ENCODE data around the gene KCNK7. TPM values are rescaled to one million over a fixed set of nuclear protein-coding genes. Genes with fewer than 3 reads are reported as not detected.
A peak's percentile ranks its signal among the peaks of the same experiment; 100 is the strongest.

The KCNK7 gene
- polyA plus RNA-seq, 3 donors, result 4.3 TPM; not detected in 2

- DNase-seq, result no peak
- peak overlapping the region; percentile 95 to 96 for H3K27ac ChIP-seq (ENCODE audit: low read depth in 1 of 2, low read length in 2 of 2)
- H3K4me1 ChIP-seq (ENCODE audit: control insufficient read depth in 1 of 2, insufficient read depth in 2 of 2, low read length in 2 of 2), result peaks cover 53 to 63% of the 10 kb centered on the region in 2 donors
- peak overlapping the region; percentile 74 to 88 for H3K4me3 Mint-ChIP-seq
- peaks cover 0 to under 1% (median 0%) of the 10 kb centered on the region in 3 donors for H3K27me3 Mint-ChIP-seq (ENCODE audit: low read depth in 3 of 3)
- H3K27ac Mint-ChIP-seq, result peak overlapping the region; percentile 90 to 98 (median 95)
- peaks cover 49% of the 10 kb centered on the region for H4K20me1 ChIP-seq (ENCODE audit: insufficient read depth, low read length)
- peaks cover 0 to 2% (median 0%) of the 10 kb centered on the region in 7 donors for H3K9me3 Mint-ChIP-seq
- peaks cover 72% of the 10 kb centered on the region for H3K79me2 ChIP-seq (ENCODE audit: insufficient read depth, low read length)
- H3K9ac ChIP-seq (ENCODE audit: insufficient read depth, low read length, poor library complexity, severe bottlenecking), result no peak overlapping the region
- no peak overlapping the region for H2AFZ ChIP-seq (ENCODE audit: insufficient read depth, low read depth, low read length, poor library complexity, severe bottlenecking)
- peaks cover 60% of the 10 kb centered on the region for H3K4me1 Mint-ChIP-seq
- peaks cover 0 to 3% of the 10 kb centered on the region in 2 donors for H3K36me3 ChIP-seq (replicated peaks in 1 of 2; ENCODE audit: control insufficient read depth in 1 of 2, insufficient read depth in 2 of 2, low read length in 2 of 2)
- H3K36me3 Mint-ChIP-seq, result peaks cover 10 to 23% of the 10 kb centered on the region in 2 donors
- no peaks in the 10 kb centered on the region for H3K27me3 ChIP-seq (ENCODE audit: control insufficient read depth in 2 of 2, insufficient read depth in 2 of 2, low read length in 2 of 2)
- H3K4me2 ChIP-seq (replicated peaks; ENCODE audit: extremely low read depth, low read length, poor library complexity, severe bottlenecking), result peak overlapping the region; percentile 97
- no peaks in the 10 kb centered on the region for H3K9me3 ChIP-seq (replicated peaks in 1 of 2; ENCODE audit: control insufficient read depth in 1 of 2, insufficient read depth in 1 of 2, low read length in 2 of 2)
- peak overlapping the region in 2 of 3 experiments; percentile 96 to 100 for H3K4me3 ChIP-seq (replicated peaks in 1 of 3; ENCODE audit: low read depth in 2 of 3, low read length in 3 of 3)
- TF ChIP-seq, protein P1, sequence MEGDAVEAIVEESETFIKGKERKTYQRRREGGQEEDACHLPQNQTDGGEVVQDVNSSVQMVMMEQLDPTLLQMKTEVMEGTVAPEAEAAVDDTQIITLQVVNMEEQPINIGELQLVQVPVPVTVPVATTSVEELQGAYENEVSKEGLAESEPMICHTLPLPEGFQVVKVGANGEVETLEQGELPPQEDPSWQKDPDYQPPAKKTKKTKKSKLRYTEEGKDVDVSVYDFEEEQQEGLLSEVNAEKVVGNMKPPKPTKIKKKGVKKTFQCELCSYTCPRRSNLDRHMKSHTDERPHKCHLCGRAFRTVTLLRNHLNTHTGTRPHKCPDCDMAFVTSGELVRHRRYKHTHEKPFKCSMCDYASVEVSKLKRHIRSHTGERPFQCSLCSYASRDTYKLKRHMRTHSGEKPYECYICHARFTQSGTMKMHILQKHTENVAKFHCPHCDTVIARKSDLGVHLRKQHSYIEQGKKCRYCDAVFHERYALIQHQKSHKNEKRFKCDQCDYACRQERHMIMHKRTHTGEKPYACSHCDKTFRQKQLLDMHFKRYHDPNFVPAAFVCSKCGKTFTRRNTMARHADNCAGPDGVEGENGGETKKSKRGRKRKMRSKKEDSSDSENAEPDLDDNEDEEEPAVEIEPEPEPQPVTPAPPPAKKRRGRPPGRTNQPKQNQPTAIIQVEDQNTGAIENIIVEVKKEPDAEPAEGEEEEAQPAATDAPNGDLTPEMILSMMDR (IDR thresholded peaks at IDR 0.05), result no peak
- WGBS (ENCODE audit: insufficient coverage), result 89% methylated on average over 6 of the region's 9 CpGs
- intact Hi-C loops (cut with micrococcal nuclease), result loop anchor here in 1 of 2 donors (2.0 to 10.0 kb wide), 2 partner anchors 43 to 547 kb away; partner anchors contain the start of genes MAP3K11, PCNX3 and SNX15
These were observed 24.2 kb downstream of the KCNK7 start for GRCh38 chr11:65571420-65571819.

DNA sequence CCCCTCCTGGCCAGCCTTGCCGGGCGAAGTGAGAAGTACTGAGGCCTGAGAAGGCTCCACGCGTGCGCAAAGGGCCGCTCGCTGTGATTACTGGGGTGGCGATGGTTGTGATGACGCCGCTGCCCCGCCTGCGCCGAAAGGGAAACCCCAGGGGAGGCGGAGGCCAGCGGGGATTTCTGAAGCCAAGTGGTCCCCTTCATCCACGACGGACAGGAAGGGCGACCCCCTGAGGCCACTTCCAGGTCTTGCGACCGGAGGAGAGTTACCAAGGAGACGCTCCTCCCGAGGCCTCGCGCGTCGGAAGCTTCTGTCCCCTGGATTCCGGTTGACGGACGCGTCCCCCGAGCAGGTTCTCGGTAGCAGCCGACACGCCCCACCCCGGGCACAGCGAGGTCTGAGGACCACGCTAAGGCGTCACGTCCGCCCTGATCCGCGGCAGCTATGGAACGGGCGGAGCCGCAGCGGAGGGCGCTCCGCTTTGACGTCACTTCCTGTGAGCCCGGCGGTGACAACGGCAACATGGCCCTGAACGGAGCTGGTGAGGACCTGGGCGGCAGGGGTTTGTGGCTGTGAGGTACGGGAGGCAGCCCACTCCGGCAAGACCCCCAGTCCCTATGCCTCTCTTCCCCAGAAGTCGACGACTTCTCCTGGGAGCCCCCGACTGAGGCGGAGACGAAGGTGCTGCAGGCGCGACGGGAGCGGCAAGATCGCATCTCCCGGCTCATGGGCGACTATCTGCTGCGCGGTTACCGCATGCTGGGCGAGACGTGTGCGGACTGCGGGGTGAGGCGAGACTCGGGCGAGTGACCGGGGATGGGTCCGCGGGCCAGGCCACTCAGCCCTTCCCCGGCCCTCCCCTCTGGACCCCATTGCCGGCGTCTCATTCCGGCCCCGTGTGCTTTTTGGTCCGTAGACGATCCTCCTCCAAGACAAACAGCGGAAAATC, 25.4 kb downstream of the KCNK7 start, which contains the start of gene ZNRD2:
Gene ZNRD2, plus strand, starts transcription at position 505 of the 946 bp plus-strand sequence. Its CDS starts 15 bp downstream, at position 520.
- peak; percentile 97 to 98 (median 98) for DNase-seq
- H3K9ac ChIP-seq (ENCODE audit: insufficient read depth, low read length, poor library complexity, severe bottlenecking), result peak within 1 kb of the TSS; percentile 80
- H3K4me1 ChIP-seq (ENCODE audit: control insufficient read depth in 1 of 2, insufficient read depth in 2 of 2, low read length in 2 of 2), result peaks cover 60 to 70% of the 10 kb centered on the region in 2 donors
- H3K27me3 ChIP-seq (ENCODE audit: control insufficient read depth in 2 of 2, insufficient read depth in 2 of 2, low read length in 2 of 2), result no peaks in the 10 kb centered on the region
- Mint-ChIP-seq H3K27ac (peak within 1 kb of the TSS; percentile 95 to 98 (median 98)), H3K4me1 (peaks cover 68% of the 10 kb centered on the region), H3K4me3 (peak within 1 kb of the TSS; percentile 95 to 98), H3K9me3 (peaks cover 0 to 1% (median 0%) of the 10 kb centered on the region in 7 donors), H3K36me3 (peaks cover 10 to 23% of the 10 kb centered on the region in 2 donors), H3K27me3 (ENCODE audit: low read depth in 3 of 3) (peaks cover 0 to 2% (median 0%) of the 10 kb centered on the region in 3 donors)
- H4K20me1 ChIP-seq (ENCODE audit: insufficient read depth, low read length), result peaks cover 48% of the 10 kb centered on the region
- H3K36me3 ChIP-seq (replicated peaks in 1 of 2; ENCODE audit: control insufficient read depth in 1 of 2, insufficient read depth in 2 of 2, low read length in 2 of 2), result peaks cover 0 to 3% of the 10 kb centered on the region in 2 donors
- no peaks in the 10 kb centered on the region for H3K9me3 ChIP-seq (replicated peaks in 1 of 2; ENCODE audit: control insufficient read depth in 1 of 2, insufficient read depth in 1 of 2, low read length in 2 of 2)
- H3K4me3 ChIP-seq (replicated peaks in 1 of 3; ENCODE audit: low read depth in 2 of 3, low read length in 3 of 3), result peak within 1 kb of the TSS; percentile 88 to 100 (median 96)
- H3K79me2 ChIP-seq (ENCODE audit: insufficient read depth, low read length), result peaks cover 61% of the 10 kb centered on the region
- WGBS (ENCODE audit: insufficient coverage), result under 1% methylated on average over 77 of the region's 89 CpGs
- peak within 1 kb of the TSS; percentile 97 for H3K4me2 ChIP-seq (replicated peaks; ENCODE audit: extremely low read depth, low read length, poor library complexity, severe bottlenecking)
- peak within 1 kb of the TSS; percentile 95 to 96 for H3K27ac ChIP-seq (ENCODE audit: low read depth in 1 of 2, low read length in 2 of 2)
- TF ChIP-seq, protein P1 (IDR thresholded peaks at IDR 0.05), result peak; percentile 26
- H2AFZ ChIP-seq (ENCODE audit: insufficient read depth, low read depth, low read length, poor library complexity, severe bottlenecking), result peak within 1 kb of the TSS; percentile 84
- intact Hi-C loops (cut with micrococcal nuclease), result loop anchor here in 1 of 2 donors (2.0 to 10.0 kb wide), 2 partner anchors 45 to 545 kb away; partner anchors contain the start of genes MAP3K11, PCNX3 and SNX15
